Fibroblast of the aortic adventitia (primary cell): ENCODE results near the gene SSPN. TPM values are rescaled to one million over a fixed set of nuclear protein-coding genes. Genes with fewer than 3 reads are reported as not detected.

Experiments used
- DNase-seq: peaks from one replicate; pipeline ENCODE4 v3.0.0-alpha.2; 2010; ENCODE audit warnings: low read depth
- H3K4me3 ChIP-seq: 2 replicates; pipeline ENCODE4 v1.5.1; 2011; ENCODE audit warnings: low read depth, mild to moderate bottlenecking, control low read depth, low read length, moderate library complexity
- total RNA-seq: library from RNA; depleted of rRNA; stranded (reverse); fragments of >200 nt; gene quantifications from 2 replicates; pipeline ENCODE4 v1.2.3, GENCODE V29; 2012; ENCODE audit warnings: low replicate concordance
- TF ChIP-seq, protein P1 (sequence below): IDR thresholded peaks from 2 replicates; pipeline ENCODE4 v1.5.1; 2011; ENCODE audit warnings: mild to moderate bottlenecking, low read length, control low read depth, inconsistent platforms; ENCODE audit not compliant: insufficient read depth

SSPN gene
- total RNA-seq, 1 donor = 23.0 TPM

DNA sequence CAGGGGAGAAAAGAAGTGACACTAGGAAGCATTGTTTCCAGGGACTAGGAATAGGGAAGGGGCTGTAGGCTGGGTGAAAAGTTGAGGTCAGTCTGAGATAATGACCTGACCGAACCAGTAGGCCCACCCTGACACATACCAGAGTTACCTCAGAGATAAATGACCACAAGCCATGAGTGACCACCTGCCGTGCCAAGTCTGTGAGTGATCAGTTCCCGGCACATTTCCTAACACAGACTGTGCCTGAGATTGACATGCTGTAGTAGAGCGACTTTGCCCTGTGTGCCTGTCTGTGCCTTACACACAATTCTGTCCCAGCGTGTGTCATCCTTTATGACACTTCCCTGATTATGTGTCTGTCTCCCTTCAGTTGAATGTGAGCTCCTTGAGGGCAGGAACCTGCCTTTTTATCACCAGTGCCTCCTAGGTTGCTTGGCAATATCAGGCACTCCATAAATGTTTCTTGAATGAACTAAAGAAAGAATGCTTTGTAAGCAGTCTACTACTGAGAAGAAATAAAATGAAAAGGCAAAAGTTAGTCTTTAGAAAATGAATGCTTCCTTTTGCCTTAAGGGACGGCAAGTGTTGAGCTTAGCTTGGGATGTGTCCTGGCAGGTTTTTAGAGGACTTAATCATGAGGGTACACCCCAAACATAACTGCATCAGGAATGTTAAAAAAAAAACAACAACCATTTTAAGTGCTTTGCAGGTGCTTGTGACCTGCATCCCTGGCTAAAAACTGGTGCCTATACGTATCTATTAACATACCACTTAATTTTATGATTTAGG, 9.6 kb upstream of the SSPN start:
- TF ChIP-seq, protein P1, sequence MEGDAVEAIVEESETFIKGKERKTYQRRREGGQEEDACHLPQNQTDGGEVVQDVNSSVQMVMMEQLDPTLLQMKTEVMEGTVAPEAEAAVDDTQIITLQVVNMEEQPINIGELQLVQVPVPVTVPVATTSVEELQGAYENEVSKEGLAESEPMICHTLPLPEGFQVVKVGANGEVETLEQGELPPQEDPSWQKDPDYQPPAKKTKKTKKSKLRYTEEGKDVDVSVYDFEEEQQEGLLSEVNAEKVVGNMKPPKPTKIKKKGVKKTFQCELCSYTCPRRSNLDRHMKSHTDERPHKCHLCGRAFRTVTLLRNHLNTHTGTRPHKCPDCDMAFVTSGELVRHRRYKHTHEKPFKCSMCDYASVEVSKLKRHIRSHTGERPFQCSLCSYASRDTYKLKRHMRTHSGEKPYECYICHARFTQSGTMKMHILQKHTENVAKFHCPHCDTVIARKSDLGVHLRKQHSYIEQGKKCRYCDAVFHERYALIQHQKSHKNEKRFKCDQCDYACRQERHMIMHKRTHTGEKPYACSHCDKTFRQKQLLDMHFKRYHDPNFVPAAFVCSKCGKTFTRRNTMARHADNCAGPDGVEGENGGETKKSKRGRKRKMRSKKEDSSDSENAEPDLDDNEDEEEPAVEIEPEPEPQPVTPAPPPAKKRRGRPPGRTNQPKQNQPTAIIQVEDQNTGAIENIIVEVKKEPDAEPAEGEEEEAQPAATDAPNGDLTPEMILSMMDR = no peak
- H3K4me3 ChIP-seq = no peak overlapping the region
- DNase-seq = no peak

DNA sequence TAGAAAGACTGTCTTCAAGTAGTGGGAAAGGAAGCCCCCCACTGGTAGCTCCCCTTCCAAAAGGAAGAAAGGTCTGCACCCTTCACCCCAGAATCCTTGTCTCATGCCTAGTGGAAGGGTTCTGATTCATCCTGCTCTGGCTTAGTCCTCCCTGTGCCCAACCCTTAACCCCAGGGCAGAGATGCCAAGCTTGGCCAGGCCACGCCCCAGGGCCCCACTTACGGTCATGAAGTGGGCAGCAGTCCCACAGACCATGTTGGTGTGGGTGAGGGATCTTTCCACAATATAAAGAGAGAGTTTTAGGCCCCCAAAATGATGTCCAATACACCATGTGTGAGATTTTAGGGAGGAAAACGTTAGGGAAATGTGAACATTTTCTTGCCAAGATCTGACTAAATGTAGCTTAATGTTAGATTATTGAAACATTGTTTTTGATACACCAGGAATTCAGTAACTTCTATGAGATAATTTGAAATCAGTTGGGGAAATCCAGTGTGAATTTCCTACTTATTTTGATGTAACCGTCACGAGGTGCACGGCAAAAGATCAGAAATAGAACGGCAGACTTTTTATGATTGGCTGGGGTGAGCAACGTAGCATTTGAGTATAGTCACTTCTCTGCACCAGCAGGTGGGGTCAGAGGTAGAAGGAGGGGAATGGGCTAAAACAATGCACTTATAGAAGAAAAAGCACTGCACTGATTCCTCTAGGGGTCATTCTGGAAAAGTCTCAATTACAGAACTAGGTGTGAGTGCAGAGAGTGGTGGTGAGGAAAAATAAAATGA, 8.2 kb upstream of the SSPN start:
- no peak overlapping the region for H3K4me3 ChIP-seq
- TF ChIP-seq, protein P1 = peak; percentile 1
- DNase-seq = peak; percentile 25

- TF ChIP-seq, protein P1 = no peak
- DNase-seq = peak; percentile 77
- no peak overlapping the region for H3K4me3 ChIP-seq
Measured at GRCh38 chr12:26188127-26188526, 7.2 kb upstream of the SSPN start.

- TF ChIP-seq, protein P1 = no peak
- H3K4me3 ChIP-seq = no peak overlapping the region
- no peak for DNase-seq
Measured at GRCh38 chr12:26188641-26189040, 6.7 kb upstream of the SSPN start.

DNA sequence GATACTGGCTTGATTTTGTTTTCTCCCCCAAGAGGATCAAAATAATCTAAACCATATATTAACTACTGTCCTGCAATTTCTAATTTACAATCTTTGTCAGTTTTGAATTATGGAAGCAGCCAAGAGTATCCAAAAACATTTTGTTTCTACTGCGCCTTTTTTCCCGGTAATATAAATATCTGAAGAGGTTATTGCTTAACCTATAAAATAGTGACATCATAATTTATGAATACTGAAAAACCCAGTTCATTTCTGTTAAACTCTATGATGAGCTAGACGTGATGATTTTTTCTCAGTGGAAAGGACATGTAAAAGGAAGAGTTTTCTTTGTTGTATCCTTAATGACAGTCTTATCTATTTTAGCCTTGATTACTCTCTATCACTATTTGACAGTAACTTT, 3.2 kb upstream of the SSPN start:
- no peak for DNase-seq
- TF ChIP-seq, protein P1 = no peak
- no peak overlapping the region for H3K4me3 ChIP-seq

GRCh38 chr12:26193539-26193938, 1.8 kb upstream of the SSPN start:
- DNase-seq = no peak
- TF ChIP-seq, protein P1 = no peak
- H3K4me3 ChIP-seq = no peak overlapping the region
